BE2C (cell line): ENCODE measurements around the gene CLOCK.

Experiments used
- DNase-seq: peaks from one replicate; pipeline ENCODE4 v3.0.0-alpha.2; 2020
- H3K27me3 ChIP-seq: fragments of 250-450 bp; sonication (Bioruptor Pico); 2 replicates; pipeline ENCODE4 v1.5.1; 2020; ENCODE audit warnings: mild to moderate bottlenecking
- H3K36me3 ChIP-seq: fragments of 250-450 bp; sonication (Bioruptor Pico); 2 replicates; pipeline ENCODE4 v1.5.1; 2020; ENCODE audit warnings: mild to moderate bottlenecking
- H3K4me1 ChIP-seq: fragments of 250-450 bp; sonication (Bioruptor Pico); 2 replicates; pipeline ENCODE4 v1.5.1; 2020
- H3K4me3 ChIP-seq: 2 replicates; pipeline ENCODE4 v1.5.1; 2011; ENCODE audit warnings: low read depth, low read length
- H3K9me3 ChIP-seq: fragments of 250-450 bp; sonication (Bioruptor Pico); 2 replicates; pipeline ENCODE4 v1.5.1; 2020
- CTCF ChIP-seq: IDR thresholded peaks from 2 replicates; pipeline ENCODE4 v1.5.1; 2012; ENCODE audit warnings: mild to moderate bottlenecking, low read depth, low read length

The CLOCK gene

DNA sequence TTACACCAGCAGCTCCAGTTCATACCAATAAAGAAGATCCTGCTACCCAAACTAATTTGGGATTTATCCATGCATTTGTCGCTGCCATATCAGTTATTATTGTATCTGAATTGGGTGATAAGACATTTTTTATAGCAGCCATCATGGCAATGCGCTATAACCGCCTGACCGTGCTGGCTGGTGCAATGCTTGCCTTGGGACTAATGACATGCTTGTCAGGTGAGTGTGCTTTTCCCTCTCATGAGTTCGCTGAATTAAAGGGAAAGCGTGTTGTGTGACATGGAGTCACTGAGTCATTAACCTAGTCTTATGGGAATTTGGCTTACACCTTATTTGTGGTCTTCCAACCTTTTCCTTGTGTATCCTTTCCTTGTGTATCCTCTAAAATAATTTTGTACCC is 135.1 kb downstream of the CLOCK start:
- H3K4me1 ChIP-seq: 0 out of 2 replicates have a peak, but pooled peaks cover 3% of the 10 kb centered on the region
- no peak for DNase-seq
- H3K27me3 ChIP-seq: no peaks in the 10 kb centered on the region
- no peak overlapping the region for H3K4me3 ChIP-seq
- no peaks in the 10 kb centered on the region for H3K9me3 ChIP-seq
- peaks cover 39% of the 10 kb centered on the region for H3K36me3 ChIP-seq
- TF ChIP-seq CTCF: no peak

DNA sequence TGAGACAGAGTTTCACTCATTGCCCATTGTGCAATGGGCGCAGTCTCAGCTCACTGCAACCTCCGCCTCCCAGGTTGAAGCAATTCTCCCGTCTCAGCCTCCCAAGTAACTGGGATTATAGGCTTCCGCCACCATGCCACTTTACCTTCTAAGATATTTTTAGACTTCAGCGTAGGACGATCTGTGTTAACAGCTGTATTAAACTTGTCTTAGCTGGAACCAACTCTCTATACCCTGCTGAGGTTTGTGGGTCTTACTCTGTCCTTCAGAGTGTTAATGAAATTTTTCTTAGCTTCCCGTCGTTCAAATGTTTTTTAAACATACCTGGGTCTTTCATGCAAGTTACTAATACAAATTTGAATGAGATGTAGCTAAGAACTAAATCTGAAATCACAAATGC is 136.3 kb downstream of the CLOCK start:
- H3K36me3 ChIP-seq: peaks cover 43% of the 10 kb centered on the region
- no peak for TF ChIP-seq CTCF
- no peak for DNase-seq
- H3K27me3 ChIP-seq: no peaks in the 10 kb centered on the region
- H3K4me3 ChIP-seq: no peak overlapping the region
- no peaks in the 10 kb centered on the region for H3K9me3 ChIP-seq
- 0 out of 2 replicates have a peak, but pooled peaks cover 3% of the 10 kb centered on the region for H3K4me1 ChIP-seq

- no peaks in the 10 kb centered on the region for H3K9me3 ChIP-seq
- peak; percentile 73 for TF ChIP-seq CTCF
- no peak overlapping the region for H3K4me3 ChIP-seq
- DNase-seq: peak; percentile 61
- H3K4me1 ChIP-seq: 0 out of 2 replicates have a peak, but pooled peaks cover 3% of the 10 kb centered on the region
- no peaks in the 10 kb centered on the region for H3K27me3 ChIP-seq
- H3K36me3 ChIP-seq: peaks cover 43% of the 10 kb centered on the region
These were observed 137.1 kb downstream of the CLOCK start for GRCh38 chr4:55409468-55410171.

DNA sequence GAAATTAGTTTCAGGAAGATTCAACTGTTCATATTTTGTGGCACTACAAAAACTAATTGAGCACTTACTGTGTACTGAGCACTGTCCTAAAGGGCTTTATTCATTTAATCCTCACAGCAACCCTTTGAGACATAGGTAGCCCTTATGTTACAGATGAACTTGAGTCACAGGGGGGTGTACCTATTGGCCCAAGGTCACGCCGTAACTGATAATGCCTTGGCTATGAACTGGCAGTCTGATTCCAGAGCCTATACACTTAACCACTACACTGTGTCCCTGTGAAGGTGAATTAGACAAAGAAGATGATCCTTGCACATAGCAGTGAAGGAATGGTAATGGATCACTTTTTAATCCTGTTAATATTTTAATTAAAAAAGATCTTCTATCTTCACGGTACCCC is 138.9 kb downstream of the CLOCK start:
- no peak for DNase-seq
- no peaks in the 10 kb centered on the region for H3K9me3 ChIP-seq
- H3K27me3 ChIP-seq: no peaks in the 10 kb centered on the region
- H3K36me3 ChIP-seq: peaks cover 42% of the 10 kb centered on the region
- TF ChIP-seq CTCF: no peak
- H3K4me1 ChIP-seq: 0 out of 2 replicates have a peak, but pooled peaks cover 3% of the 10 kb centered on the region
- no peak overlapping the region for H3K4me3 ChIP-seq

GRCh38 chr4:55407119-55407518 is 139.6 kb downstream of the CLOCK start:
- H3K9me3 ChIP-seq: no peaks in the 10 kb centered on the region
- peaks cover 40% of the 10 kb centered on the region for H3K36me3 ChIP-seq
- DNase-seq: no peak
- no peak for TF ChIP-seq CTCF
- H3K4me3 ChIP-seq: no peak overlapping the region
- H3K4me1 ChIP-seq: 0 out of 2 replicates have a peak, but pooled peaks cover 3% of the 10 kb centered on the region
- no peaks in the 10 kb centered on the region for H3K27me3 ChIP-seq

DNA sequence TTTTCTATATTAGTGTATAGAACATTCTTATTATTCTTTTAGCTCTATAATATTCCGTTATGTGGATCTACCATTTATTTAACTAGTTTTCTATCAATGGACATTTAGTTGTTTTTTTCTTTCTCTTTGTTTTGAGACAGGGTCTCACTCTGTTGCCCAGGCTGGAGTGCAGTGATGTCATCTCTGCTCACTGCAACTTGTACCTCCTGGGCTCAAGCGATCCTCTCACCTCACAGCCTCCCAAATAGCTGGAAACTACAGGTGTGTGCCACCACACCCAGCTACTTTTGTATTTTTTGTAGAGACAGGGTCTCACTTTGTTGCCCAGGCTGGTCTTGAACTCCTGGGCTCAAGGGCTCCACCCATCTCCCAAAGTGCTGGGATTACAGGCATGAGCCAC is 140.2 kb downstream of the CLOCK start:
- H3K9me3 ChIP-seq: no peaks in the 10 kb centered on the region
- no peak overlapping the region for H3K4me3 ChIP-seq
- TF ChIP-seq CTCF: no peak
- H3K27me3 ChIP-seq: no peaks in the 10 kb centered on the region
- no peak for DNase-seq
- peaks cover 37% of the 10 kb centered on the region for H3K36me3 ChIP-seq
- 0 out of 2 replicates have a peak, but pooled peaks cover 3% of the 10 kb centered on the region for H3K4me1 ChIP-seq
